ENCODE measurements around the gene PUM1.

The PUM1 gene

GRCh38 chr1:30930631-30931173 lies 134.8 kb downstream of the PUM1 start:
- no peak for DNase-seq (ENCODE audit: low spot score)

- no peak for DNase-seq (ENCODE audit: low spot score)
Observed at GRCh38 chr1:30929944-30930525, 135.5 kb downstream of the PUM1 start.

- DNase-seq (ENCODE audit: low spot score): peak; percentile 62
Observed at GRCh38 chr1:30929135-30929889, 136.2 kb downstream of the PUM1 start.

GRCh38 chr1:30928789-30929134 lies 136.8 kb downstream of the PUM1 start:
- DNase-seq (ENCODE audit: low spot score): no peak

- no peak for DNase-seq (ENCODE audit: low spot score)
Observed at GRCh38 chr1:30928171-30928570, 137.3 kb downstream of the PUM1 start.

- no peak for DNase-seq (ENCODE audit: low spot score)
Observed at GRCh38 chr1:30927448-30927847, 138.1 kb downstream of the PUM1 start.

- no peak for DNase-seq (ENCODE audit: low spot score)
Observed at GRCh38 chr1:30923597-30923996, 141.9 kb downstream of the PUM1 start.

- DNase-seq (ENCODE audit: low spot score): no peak
Observed at GRCh38 chr1:30920827-30921226, 144.7 kb downstream of the PUM1 start.

GRCh38 chr1:30919025-30919881 lies 146.3 kb downstream of the PUM1 start:
- DNase-seq (ENCODE audit: low spot score): peak; percentile 54

- no peak for DNase-seq (ENCODE audit: low spot score)
Observed at GRCh38 chr1:30916296-30916695, 149.2 kb downstream of the PUM1 start.

GRCh38 chr1:30915491-30916230 lies 149.9 kb downstream of the PUM1 start:
- DNase-seq (ENCODE audit: low spot score): no peak

- DNase-seq (ENCODE audit: low spot score): no peak
Observed at GRCh38 chr1:30914931-30915330, 150.6 kb downstream of the PUM1 start.

GRCh38 chr1:30914587-30914922 lies 151.0 kb downstream of the PUM1 start:
- no peak for DNase-seq (ENCODE audit: low spot score)

GRCh38 chr1:30912913-30913652 lies 152.4 kb downstream of the PUM1 start:
- no peak for DNase-seq (ENCODE audit: low spot score)

- DNase-seq (ENCODE audit: low spot score): no peak
Observed at GRCh38 chr1:30912224-30912623, 153.3 kb downstream of the PUM1 start.

GRCh38 chr1:30911059-30911954 lies 154.2 kb downstream of the PUM1 start:
- peak; percentile 79 for DNase-seq (ENCODE audit: low spot score)

GRCh38 chr1:30909365-30910068 lies 156.0 kb downstream of the PUM1 start:
- DNase-seq (ENCODE audit: low spot score): no peak

GRCh38 chr1:30908696-30909364 lies 156.7 kb downstream of the PUM1 start, which contains the start of gene SDC3:
Gene SDC3, minus strand, starts transcription at chr1:30908758. Its CDS starts 172 bp downstream, at chr1:30908586.
- DNase-seq (ENCODE audit: low spot score): no peak

GRCh38 chr1:30908316-30908695 lies 157.2 kb downstream of the PUM1 start:
- DNase-seq (ENCODE audit: low spot score): no peak
